KMS-11 (cell line): ENCODE data around the gene LIMK1.

Experiments used
- H2AFZ ChIP-seq: fragments of 200-600 bp; sonication (generic); 2 replicates; pipeline ENCODE4 v1.6.1; 2016; ENCODE audit warnings: antibody characterized with exemption, mixed run types, low read depth
- H3K27ac ChIP-seq: fragments of 200-600 bp; sonication (generic); 2 replicates; pipeline ENCODE4 v1.6.1; 2016; ENCODE audit warnings: mild to moderate bottlenecking, mixed run types
- H3K27me3 ChIP-seq: fragments of 200-600 bp; sonication (generic); 2 replicates; pipeline ENCODE4 v1.6.1; 2017; ENCODE audit warnings: mild to moderate bottlenecking, low read depth, mixed run types, moderate library complexity; ENCODE audit not compliant: insufficient read depth
- H3K36me3 ChIP-seq: fragments of 200-600 bp; sonication (generic); 2 replicates; pipeline ENCODE4 v1.6.1; 2017; ENCODE audit warnings: mild to moderate bottlenecking, mixed run types; ENCODE audit not compliant: insufficient read depth
- H3K4me1 ChIP-seq: fragments of 200-600 bp; sonication (generic); 2 replicates; pipeline ENCODE4 v1.6.1; 2016; ENCODE audit warnings: mild to moderate bottlenecking, low read depth, mixed run types; ENCODE audit not compliant: poor library complexity, severe bottlenecking
- H3K4me2 ChIP-seq: fragments of 200-600 bp; sonication (generic); 2 replicates; pipeline ENCODE4 v1.7.0; 2016; ENCODE audit warnings: mild to moderate bottlenecking, mixed run types
- H3K4me3 ChIP-seq: fragments of 200-600 bp; sonication (generic); IDR thresholded peaks from 2 replicates; pipeline ENCODE4 v1.6.1; 2017; ENCODE audit warnings: low read depth, low read length, mixed read lengths; ENCODE audit not compliant: insufficient read depth
- H3K79me2 ChIP-seq: fragments of 200-600 bp; sonication (generic); 2 replicates; pipeline ENCODE4 v1.6.1; 2016; ENCODE audit warnings: low read depth, mixed run types; ENCODE audit not compliant: insufficient read depth
- H3K9ac ChIP-seq: fragments of 200-600 bp; sonication (generic); 2 replicates; pipeline ENCODE4 v1.6.1; 2016; ENCODE audit warnings: mild to moderate bottlenecking, mixed run types
- H4K20me1 ChIP-seq: fragments of 200-600 bp; sonication (generic); 2 replicates; pipeline ENCODE4 v1.6.1; 2016; ENCODE audit warnings: mild to moderate bottlenecking, mixed run types; ENCODE audit not compliant: insufficient read depth
- TF ChIP-seq, protein P1 (sequence below): fragments of 200-600 bp; sonication (generic); conservative IDR thresholded peaks from 2 replicates; pipeline ENCODE4 v1.6.1; 2017; ENCODE audit warnings: low read depth, mild to moderate bottlenecking, antibody characterized with exemption, low read length, moderate library complexity, mixed read lengths

Gene LIMK1

DNA sequence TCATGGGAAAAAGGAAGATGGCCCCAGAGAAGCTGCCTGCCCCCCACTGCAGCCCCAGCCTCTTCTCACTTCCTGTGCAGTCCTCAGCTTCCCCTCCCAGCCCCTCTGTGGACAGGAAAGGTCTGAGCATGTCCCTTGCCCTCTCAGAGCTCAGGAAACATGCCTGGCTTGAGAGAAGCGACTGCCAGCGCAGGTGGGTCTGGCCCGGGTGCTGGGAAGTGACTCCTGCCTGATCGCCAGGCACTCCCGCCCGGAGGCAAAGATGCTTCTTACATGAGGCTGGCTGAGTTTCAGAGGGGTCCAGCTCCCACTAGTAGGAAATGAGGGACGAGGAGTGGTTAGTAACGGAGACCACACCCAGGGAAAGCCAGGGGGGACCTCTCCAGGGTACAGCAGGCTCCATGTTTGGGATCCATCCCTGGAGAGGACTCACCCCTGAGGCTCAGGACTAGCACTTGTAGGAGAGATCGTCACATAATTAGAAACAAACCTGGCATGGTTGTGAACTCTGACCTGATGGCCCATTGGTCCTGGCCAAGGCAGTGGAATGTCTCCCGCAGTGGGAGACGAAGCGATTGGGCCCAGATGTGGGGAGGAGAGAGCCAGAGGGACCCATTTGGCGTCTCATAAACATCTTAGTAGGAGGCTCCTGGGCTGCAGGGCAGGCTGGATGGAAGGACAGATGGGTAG is 43.4 kb upstream of the LIMK1 start:
- TF ChIP-seq, protein P1, sequence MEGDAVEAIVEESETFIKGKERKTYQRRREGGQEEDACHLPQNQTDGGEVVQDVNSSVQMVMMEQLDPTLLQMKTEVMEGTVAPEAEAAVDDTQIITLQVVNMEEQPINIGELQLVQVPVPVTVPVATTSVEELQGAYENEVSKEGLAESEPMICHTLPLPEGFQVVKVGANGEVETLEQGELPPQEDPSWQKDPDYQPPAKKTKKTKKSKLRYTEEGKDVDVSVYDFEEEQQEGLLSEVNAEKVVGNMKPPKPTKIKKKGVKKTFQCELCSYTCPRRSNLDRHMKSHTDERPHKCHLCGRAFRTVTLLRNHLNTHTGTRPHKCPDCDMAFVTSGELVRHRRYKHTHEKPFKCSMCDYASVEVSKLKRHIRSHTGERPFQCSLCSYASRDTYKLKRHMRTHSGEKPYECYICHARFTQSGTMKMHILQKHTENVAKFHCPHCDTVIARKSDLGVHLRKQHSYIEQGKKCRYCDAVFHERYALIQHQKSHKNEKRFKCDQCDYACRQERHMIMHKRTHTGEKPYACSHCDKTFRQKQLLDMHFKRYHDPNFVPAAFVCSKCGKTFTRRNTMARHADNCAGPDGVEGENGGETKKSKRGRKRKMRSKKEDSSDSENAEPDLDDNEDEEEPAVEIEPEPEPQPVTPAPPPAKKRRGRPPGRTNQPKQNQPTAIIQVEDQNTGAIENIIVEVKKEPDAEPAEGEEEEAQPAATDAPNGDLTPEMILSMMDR, result no peak
- no peak overlapping the region for H3K27ac ChIP-seq

DNA sequence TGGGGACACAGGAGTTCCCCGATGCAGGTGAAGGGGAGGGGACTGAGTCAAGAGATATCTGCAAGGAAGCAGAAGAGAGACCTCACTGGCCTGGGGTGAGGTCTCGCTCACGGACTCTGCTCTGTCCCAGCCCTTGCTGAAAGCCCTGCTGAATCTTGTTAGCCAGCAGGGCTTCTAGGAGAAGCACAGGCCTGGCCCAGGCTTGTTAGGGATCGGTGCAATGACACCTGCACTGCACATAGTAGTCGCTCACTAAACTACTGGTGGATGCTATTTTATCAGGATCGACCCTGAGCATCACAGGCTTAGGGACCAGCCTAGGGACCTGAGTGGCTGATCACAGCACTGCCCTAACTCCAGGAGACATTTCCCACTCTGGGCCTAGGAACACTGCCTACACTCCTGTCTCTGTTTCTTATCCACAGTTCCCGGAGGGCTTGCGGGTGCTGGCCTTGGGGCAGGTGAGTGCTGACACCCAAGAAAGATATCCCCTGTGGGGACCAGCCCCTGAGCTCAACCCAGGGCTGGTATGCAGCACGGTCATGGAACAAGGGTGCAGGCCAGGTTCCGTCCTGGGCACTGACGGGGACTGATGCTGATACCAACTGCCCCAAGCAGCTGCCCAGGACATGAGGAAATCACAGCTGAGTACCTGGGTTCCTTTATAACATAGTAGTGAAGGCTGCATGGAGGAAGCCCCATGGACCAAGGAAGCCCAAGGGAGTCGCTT is 42.6 kb upstream of the LIMK1 start:
- Histone ChIP-seq H3K4me1 (no peaks in the 10 kb centered on the region), H3K27me3 (peaks cover 98% of the 10 kb centered on the region), H3K4me2 (no peak overlapping the region), H3K36me3 (no peaks in the 10 kb centered on the region), H3K79me2 (no peaks in the 10 kb centered on the region), H4K20me1 (no peaks in the 10 kb centered on the region), H3K4me3 (no peak overlapping the region), H3K9ac (no peak overlapping the region), H3K27ac (no peak overlapping the region), H2AFZ (no peak overlapping the region)
- TF ChIP-seq, protein P1, result no peak

More for the DNA sequence above, 43.4 kb upstream of the LIMK1 start:
- Histone ChIP-seq H3K4me2 (no peak overlapping the region), H2AFZ (no peak overlapping the region), H4K20me1 (no peaks in the 10 kb centered on the region), H3K4me1 (no peaks in the 10 kb centered on the region), H3K79me2 (no peaks in the 10 kb centered on the region), H3K4me3 (no peak overlapping the region), H3K36me3 (no peaks in the 10 kb centered on the region), H3K27me3 (peaks cover 90% of the 10 kb centered on the region), H3K9ac (no peak overlapping the region)

DNA sequence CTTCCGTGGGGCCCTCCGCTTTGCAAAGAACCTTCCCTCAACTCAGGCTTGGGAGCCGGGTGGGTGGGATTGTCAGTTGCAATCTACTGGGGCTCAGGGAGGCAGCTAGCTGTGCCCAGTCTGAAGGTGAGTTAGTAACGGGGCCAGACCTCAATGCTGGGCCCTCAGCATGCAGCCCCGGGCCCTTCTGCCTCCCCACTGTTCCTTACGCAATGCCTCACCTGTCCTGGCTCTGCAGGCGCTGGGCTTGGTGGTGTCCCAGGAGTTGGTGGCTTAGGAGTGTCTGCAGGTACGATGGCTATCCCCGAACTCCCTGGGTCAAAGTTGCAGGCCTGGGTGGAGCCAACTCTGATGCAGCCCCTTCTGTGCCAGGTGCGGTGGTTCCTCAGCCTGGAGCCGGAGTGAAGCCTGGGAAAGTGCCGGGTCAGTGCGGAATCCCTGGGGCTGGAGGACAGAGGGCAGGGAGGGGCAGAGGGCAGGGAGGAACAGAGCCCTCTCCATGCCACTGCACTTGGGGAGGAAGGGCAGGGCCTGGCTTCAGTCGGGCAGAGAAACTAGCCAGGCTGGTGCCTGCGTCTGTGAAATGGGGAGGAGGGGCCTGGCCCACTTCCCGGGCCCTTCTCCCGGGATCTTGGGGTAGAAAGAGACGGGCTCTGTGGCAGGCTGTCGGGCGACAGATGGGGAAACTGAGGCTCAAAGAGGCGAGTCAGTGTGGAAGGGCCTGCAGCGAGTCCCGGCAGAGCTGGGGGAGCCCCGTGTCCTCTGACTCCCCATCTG is 40.7 kb upstream of the LIMK1 start:
- Histone ChIP-seq H3K4me2 (no peak overlapping the region), H3K9ac (no peak overlapping the region), H3K27ac (no peak overlapping the region), H3K4me1 (no peaks in the 10 kb centered on the region), H3K27me3 (peaks cover 92% of the 10 kb centered on the region), H3K4me3 (no peak overlapping the region), H3K79me2 (no peaks in the 10 kb centered on the region), H3K36me3 (no peaks in the 10 kb centered on the region), H4K20me1 (no peaks in the 10 kb centered on the region), H2AFZ (no peak overlapping the region)
- TF ChIP-seq, protein P1, result no peak

DNA sequence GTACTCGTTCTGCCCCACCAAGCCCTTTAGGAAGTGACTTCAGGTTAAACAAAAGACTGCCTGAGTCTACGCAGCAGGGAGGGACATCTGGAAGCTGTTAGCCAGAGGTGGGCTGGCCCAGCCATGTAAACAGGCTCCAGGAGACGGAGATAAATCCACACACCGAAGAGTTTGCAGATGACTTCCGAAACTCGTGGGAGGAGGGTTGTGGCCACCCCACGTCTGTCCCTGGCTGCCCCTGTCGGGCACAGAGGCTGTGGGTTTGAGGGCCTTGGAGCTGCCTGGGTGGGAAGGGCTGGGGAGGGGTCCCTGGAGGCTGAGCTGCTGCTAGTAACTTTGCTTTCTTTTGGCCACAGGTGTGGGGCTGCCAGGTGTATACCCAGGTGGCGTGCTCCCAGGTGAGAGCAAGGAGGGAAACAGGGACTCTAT is 40.1 kb upstream of the LIMK1 start:
- Histone ChIP-seq H3K4me1 (no peaks in the 10 kb centered on the region), H3K4me3 (no peak overlapping the region), H3K4me2 (no peak overlapping the region), H3K79me2 (no peaks in the 10 kb centered on the region), H3K27me3 (peaks cover 86% of the 10 kb centered on the region), H3K27ac (no peak overlapping the region), H4K20me1 (no peaks in the 10 kb centered on the region), H3K9ac (no peak overlapping the region), H3K36me3 (no peaks in the 10 kb centered on the region), H2AFZ (no peak overlapping the region)
- TF ChIP-seq, protein P1, result no peak
